ENCODE results near the gene MTHFD1L.

GRCh38 chr6:150902142-150902776, 36.8 kb downstream of the MTHFD1L start:
- TF ChIP-seq, protein P1, sequence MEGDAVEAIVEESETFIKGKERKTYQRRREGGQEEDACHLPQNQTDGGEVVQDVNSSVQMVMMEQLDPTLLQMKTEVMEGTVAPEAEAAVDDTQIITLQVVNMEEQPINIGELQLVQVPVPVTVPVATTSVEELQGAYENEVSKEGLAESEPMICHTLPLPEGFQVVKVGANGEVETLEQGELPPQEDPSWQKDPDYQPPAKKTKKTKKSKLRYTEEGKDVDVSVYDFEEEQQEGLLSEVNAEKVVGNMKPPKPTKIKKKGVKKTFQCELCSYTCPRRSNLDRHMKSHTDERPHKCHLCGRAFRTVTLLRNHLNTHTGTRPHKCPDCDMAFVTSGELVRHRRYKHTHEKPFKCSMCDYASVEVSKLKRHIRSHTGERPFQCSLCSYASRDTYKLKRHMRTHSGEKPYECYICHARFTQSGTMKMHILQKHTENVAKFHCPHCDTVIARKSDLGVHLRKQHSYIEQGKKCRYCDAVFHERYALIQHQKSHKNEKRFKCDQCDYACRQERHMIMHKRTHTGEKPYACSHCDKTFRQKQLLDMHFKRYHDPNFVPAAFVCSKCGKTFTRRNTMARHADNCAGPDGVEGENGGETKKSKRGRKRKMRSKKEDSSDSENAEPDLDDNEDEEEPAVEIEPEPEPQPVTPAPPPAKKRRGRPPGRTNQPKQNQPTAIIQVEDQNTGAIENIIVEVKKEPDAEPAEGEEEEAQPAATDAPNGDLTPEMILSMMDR (IDR thresholded peaks at IDR 0.05) = no peak
- no peak for TF ChIP-seq EZH2phosphoT487 (IDR thresholded peaks at IDR 0.05)
